Activated CD4-positive, CD25-positive, alpha-beta regulatory T cell treated with anti-CD3 and anti-CD28 coated beads, Interleukin-2, amount 50 U/mL, for 16 hours (primary cell): ENCODE results near the gene TBC1D14.
"Not testable (repeated sequence)": the region's sequence is repeated elsewhere in the genome, so short reads cannot be mapped to it uniquely, and the experiment has no call there.

Experiments used
- DNase-seq: peaks from one replicate; pipeline ENCODE4 v3.0.0-alpha.2; 2020; ENCODE audit warnings: low read depth, low spot score

The TBC1D14 gene

GRCh38 chr4:6890358-6890757 lies 19.3 kb upstream of the TBC1D14 start:
- DNase-seq, result no peak

DNA sequence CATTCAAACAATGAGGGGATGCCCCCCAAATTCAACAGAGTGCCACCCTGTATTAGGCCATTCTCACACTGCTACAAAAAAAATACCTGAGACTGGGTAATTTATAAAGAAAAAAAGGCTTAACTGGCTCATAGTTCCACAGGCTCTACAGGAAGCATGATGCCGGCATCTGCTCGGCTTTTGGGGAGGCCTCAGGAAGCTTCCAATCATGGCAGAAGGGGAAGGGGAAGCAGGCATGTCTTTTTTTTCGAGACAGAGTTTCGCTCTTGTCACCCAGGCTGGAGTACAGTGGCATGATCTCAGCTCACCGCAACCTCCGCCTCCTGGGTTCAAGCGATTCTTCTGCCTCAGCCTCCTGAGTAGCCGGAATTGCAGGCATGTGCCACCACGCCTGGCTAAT lies 18.7 kb upstream of the TBC1D14 start:
- DNase-seq, result not testable (repeated sequence)

DNA sequence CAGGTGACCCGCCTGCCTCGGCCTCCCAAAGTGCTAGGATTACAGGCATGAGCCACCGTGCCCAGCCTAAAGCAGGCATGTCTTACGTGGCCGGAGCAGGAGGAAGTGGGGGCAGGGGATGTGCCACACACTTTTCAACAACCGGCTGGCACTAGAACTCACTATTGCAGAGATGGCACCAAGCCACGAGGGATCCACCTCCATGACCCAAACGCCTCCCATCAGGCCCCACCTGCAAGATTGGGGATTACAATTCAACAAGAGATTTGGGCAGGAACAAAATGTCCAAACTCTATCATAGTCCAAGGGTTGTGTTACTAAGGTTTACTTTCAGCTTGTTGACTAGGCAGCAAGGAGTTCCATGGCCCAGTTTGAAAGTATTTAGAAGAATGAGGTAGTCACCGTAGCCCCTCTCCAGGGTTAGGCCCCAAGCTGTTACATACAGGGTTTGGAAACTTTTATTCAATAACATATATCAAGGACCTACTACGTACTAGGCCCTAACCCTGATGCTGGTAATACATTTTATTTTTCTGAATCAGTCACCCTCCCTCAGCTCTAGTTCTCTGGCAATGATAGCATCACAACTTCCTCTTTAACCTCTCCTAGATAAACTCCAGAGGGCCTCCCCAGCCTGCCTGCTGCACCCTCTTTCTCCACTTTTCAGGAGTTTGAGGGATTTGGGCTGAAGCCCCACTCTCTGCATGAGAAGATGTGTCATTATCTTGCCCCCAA lies 18.0 kb upstream of the TBC1D14 start:
- no peak for DNase-seq

DNA sequence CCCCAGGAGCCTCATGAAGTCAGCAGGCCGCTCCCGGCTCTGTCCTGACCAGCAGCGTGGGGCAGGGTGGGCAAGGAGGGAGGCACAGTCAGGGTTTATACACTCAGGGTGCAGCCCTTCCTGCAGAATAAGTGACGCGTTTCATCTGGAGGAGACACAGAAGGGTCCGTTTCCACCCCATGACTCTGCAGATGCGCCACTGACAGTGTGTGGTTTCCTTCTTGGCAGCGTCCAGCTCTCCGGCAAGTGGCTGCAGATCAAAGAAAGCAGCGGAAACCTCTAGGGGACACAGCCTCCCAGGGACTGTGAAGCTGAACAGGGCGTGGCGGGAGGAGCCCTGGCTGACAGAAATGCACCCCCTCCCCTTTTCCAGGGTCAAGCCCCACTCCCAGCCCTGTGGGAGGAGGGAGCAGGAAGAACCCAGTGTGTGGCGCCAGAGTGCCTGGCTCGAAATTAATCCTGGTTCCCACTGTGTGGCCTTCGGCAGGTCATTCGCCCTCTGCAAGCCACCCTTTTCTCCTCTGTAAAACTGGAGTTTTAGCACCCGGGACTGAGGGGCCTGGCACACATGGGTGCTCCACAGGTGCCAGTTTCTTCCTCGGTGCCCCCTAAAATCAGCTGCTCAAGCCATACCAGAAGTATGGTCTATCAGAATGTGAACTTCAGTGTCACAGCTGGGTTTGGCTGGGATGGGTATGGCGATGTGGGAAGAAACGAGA lies 17.3 kb upstream of the TBC1D14 start:
- DNase-seq, result no peak

DNA sequence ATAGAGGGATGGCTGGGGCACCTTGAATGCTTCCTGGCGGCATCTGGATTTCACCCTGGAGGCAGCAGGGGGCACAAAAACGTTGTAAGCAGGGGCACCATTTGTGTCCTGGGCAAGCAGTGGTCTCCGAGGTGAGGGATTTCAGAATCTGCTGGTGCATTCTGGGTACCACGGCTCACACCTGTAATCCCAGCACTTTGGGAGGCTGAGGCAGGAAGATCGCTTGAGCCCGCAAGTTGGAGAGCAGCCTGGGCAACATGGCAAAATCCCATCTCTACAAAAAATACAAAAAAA lies 16.8 kb upstream of the TBC1D14 start:
- DNase-seq, result no peak

GRCh38 chr4:6893449-6894085 lies 16.1 kb upstream of the TBC1D14 start:
- no peak for DNase-seq

GRCh38 chr4:6894086-6894478 lies 15.5 kb upstream of the TBC1D14 start:
- DNase-seq, result no peak

GRCh38 chr4:6894528-6895498 lies 14.8 kb upstream of the TBC1D14 start:
- DNase-seq, result no peak

- DNase-seq, result no peak
These were observed 13.6 kb upstream of the TBC1D14 start for GRCh38 chr4:6896035-6896434.

DNA sequence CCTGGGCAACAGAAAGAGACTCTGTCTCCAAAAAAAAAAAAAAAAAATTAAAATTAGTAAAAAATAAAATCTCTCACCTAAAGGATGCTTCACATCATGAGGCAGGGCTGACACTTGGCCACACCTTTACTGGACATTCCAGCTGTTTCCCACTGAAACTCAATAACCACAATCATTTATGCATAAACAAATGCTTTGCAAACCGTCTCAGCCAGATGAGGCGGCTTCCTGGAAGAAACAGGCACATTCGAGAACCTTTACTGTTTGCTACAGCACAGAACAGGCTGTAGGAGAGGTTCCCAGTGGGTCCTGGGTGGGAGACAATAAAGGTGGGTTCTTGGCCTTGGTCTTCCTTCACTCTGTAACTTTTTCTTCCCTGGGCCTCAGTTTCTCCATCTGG lies 10.9 kb upstream of the TBC1D14 start:
- DNase-seq, result no peak

DNA sequence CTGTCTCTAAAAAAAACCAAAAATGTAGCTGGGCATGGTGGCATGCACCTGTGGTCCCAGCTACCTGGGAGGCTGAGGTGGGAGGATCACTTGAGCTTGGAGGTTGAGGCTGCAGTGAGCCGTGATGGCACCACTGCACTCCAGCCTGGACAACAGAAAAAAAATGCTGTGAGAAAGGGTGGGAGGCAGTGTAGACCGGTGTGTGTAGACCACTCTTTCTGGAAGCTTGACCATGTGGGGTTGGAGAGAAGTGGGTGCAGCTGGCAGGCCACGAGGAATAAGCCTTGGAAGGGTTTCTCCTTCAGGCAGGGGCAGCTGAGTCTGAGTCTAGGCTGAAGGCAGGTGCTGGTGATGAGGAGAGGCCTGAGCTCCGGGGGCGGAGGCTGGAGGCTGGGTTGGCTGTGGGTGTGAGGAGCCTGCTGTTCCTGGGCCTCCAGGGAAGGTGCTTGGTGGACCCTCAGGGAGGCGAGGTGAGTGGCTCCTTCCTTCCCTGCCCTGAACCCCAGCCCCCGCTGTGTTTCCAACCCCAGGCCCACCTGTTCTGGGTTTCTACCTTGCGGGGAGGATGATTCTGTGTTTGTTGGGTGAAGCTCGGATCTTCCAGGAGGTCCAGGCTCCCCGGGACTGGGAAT lies 9.3 kb upstream of the TBC1D14 start:
- no peak for DNase-seq

GRCh38 chr4:6900956-6901355 lies 8.7 kb upstream of the TBC1D14 start:
- DNase-seq, result no peak

- DNase-seq, result no peak
These were observed 7.8 kb upstream of the TBC1D14 start for GRCh38 chr4:6901669-6902317.

GRCh38 chr4:6902318-6903042 lies 7.1 kb upstream of the TBC1D14 start:
- no peak for DNase-seq

GRCh38 chr4:6905516-6906445 lies 3.8 kb upstream of the TBC1D14 start:
- DNase-seq, result no peak

DNA sequence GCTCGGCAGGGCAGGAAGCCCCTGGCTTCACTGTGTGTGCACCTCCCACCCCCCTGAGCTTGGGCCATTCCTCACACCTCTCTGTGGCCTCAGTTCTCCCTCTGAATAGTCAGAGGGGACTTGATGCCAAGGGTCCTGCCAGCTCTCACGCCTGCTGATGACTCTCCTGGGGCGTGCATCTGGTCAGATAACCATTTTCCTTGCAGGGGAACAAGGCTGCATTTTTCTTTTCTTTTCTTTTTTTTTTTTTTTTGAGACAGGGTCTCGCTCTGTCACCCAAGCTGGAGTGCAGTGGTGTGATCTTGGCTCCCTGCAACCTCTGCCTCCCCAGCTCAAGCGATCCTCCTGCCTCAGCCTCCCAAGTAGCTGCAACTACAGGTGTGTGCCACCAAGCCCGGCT lies 3.1 kb upstream of the TBC1D14 start:
- not testable (repeated sequence) for DNase-seq

GRCh38 chr4:6907658-6908191 lies 1.9 kb upstream of the TBC1D14 start:
- DNase-seq, result no peak

DNA sequence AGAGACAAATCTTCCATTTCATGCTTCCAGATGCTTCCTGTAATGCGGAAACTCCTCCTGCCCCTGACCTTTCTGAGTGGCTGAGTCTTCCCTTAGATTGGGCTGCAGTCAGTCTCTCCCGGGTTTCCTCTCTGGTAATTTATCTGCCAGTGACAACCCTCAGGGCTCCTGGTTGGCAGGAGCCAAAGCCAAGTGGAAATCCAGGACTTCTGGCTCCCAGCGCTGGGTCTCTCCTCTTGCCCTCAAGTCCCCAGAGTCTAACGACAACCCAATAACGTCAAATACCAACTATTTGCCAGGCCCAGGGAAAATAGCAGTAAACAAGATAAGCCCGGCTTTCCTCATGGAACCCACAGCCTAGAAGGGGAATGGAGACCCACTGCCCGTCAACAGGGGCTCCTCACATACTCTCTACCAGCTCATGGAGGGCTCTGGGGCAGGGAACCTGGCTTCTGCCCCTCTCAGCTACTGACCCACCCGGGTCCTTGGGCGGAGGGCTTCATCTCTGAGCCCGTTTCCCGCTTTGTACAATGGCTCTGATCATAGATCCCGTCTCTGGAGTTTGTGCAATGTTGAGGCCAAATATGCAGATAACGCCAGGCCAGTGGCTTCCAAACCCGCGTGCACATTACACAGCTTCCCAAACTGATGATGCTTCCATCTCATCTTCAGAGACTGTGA lies 1.1 kb upstream of the TBC1D14 start:
- DNase-seq, result no peak
